ENCODE measurements around the gene GUK1.

The GUK1 gene

DNA sequence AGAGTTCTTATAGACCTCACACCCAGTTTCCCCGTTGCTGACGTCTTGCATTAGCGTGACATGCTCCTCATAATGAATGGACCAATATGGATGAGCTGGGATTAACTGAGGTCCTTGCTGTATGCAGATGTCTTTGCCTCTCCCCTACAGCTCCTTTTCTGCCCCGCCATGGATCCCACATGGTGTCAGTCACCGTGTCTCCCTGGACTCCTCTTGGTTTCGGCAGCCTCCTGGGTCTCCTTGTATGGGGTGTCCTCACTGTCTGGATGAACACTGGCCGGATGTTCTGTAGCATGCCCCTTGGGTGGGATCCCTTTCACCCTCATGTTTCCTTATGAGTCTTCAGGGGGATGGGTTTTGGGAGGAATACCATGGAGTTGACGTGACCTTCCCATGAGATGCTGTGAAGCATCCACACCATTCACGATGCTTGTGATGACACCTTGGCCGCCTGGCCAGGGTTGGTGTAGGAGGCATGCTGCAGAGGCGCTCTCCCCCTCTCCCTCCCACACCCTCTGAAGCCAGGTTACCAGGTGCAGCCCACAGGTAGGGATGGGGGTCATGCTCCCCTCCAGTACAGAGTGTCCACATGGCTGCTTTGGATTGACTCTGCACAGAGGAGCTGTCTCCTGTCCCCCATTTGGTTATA lies 14.1 kb downstream of the GUK1 start:
- in situ Hi-C loops (cut with HindIII; ENCODE audit: low sequenced_read_pairs) = no loop called here
- H3K4me3 ChIP-seq (ENCODE audit: low read depth, low read length) = no peak overlapping the region
- TF ChIP-seq, protein P1, sequence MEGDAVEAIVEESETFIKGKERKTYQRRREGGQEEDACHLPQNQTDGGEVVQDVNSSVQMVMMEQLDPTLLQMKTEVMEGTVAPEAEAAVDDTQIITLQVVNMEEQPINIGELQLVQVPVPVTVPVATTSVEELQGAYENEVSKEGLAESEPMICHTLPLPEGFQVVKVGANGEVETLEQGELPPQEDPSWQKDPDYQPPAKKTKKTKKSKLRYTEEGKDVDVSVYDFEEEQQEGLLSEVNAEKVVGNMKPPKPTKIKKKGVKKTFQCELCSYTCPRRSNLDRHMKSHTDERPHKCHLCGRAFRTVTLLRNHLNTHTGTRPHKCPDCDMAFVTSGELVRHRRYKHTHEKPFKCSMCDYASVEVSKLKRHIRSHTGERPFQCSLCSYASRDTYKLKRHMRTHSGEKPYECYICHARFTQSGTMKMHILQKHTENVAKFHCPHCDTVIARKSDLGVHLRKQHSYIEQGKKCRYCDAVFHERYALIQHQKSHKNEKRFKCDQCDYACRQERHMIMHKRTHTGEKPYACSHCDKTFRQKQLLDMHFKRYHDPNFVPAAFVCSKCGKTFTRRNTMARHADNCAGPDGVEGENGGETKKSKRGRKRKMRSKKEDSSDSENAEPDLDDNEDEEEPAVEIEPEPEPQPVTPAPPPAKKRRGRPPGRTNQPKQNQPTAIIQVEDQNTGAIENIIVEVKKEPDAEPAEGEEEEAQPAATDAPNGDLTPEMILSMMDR (IDR thresholded peaks at IDR 0.05; ENCODE audit: low read depth, low read length) = no peak
- no peak for DNase-seq (ENCODE audit: low read depth, low spot score)

DNA sequence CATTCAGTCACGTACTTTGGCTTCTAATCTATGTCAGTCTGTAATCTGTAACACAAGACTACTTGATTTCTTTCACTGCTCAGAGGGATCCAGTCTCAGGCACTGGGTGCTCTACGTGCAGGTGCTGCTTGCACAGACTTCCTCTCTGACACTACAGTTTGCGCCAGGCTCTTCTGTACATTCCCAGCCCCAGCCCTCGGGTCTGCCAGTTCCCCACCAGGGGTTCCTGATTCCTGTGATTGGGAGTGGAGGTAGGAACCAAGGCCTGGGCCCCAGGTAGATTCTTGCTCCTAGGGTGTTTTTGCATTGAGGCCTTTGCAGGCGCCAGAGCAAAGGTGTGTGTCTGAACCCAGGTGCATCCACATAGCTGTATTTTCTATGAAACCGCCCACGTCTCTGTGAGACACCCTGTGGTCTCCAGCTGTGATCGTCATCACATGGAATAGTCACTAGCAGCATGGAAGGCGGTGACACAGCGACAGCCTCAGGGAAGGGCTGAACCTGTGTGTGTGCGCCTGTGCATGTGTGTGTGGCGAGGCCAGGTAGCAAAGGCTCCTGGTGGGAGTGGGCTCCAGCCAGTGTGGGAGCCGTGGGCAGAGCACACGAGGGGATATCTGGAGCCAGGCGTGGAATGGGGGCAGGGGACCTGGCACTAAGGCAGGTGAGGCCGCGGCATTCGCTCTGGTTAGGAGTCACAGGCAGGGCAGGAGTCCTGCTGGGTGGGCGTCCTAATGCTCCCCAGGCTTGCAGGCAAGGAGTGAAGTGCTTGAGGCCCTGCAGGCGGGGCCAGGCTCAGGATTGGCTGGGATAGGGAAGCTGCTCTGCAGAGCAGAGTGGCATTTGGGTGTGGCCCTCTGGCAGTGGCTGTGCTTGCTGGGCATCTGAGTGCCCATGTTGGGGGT lies 14.8 kb downstream of the GUK1 start:
- no peak for DNase-seq (ENCODE audit: low read depth, low spot score)
- H3K4me3 ChIP-seq (ENCODE audit: low read depth, low read length) = no peak overlapping the region
- TF ChIP-seq, protein P1 (IDR thresholded peaks at IDR 0.05; ENCODE audit: low read depth, low read length) = no peak
- in situ Hi-C loops (cut with HindIII; ENCODE audit: low sequenced_read_pairs) = no loop called here

DNA sequence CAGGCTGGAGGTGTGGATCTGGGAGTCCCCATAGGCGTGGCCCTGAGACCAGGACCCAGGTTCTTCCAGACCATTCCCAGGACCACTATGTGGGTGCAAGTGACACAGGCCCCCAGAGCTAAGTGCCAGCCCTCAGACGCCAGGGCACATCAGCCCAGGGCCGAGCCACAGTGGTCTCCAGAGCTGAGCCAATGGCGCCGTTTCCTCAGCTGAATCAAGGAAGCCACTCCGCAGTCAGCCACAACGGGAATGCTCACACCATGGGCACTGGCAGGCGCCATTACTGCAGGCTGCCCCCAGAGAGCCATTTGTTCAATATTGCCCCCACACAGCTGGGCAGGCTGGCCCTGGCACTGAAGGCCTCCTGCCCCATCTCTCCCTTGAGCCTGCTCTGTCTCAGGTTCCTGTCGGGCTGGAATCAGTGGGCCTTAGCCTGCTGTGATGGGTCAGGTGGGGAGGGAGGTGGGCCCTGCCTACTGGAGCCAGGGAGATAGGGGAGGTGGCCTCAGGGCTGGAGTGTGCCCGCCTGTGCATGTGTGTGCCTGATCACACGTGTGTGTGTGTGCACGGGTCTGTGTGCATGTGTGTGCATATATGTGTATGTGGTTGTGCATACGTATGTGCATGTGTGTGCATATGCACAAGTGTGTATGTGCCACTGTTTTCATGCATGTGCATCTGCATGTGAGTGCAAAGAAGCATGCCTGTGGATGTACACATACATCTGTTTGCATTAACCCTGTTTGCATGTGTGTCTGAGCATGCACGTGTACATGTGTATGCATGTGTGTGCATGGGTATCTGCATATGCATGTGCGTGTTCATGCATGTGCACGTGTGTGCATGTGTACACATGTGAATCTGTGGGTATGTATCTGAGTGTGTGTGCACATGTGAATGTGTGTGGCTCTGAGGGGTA lies 15.8 kb downstream of the GUK1 start:
- no peak overlapping the region for H3K4me3 ChIP-seq (ENCODE audit: low read depth, low read length)
- TF ChIP-seq, protein P1 (IDR thresholded peaks at IDR 0.05; ENCODE audit: low read depth, low read length) = no peak
- DNase-seq (ENCODE audit: low read depth, low spot score) = no peak
- in situ Hi-C loops (cut with HindIII; ENCODE audit: low sequenced_read_pairs) = no loop called here

DNA sequence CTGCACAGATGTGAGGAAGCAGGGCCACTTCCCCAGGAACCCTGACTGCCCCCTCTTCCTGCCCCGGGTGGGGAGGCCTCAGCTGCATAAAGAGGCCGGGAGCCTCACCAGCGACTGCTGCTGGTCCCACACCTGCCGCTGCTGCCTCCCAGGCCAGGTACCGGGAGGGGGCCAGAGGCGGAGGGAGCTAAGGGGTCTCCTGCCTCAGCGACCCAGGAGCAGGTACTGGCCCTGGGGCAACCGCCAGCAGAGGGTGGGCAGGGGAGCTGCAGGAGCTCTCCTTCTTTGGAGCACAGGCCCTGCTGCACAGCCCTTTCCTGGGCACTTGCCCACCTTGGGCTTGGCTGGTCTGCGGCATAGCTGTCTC lies 16.4 kb downstream of the GUK1 start:
- no peak overlapping the region for H3K4me3 ChIP-seq (ENCODE audit: low read depth, low read length)
- TF ChIP-seq, protein P1 (IDR thresholded peaks at IDR 0.05; ENCODE audit: low read depth, low read length) = no peak
- in situ Hi-C loops (cut with HindIII; ENCODE audit: low sequenced_read_pairs) = no loop called here
- no peak for DNase-seq (ENCODE audit: low read depth, low spot score)

DNA sequence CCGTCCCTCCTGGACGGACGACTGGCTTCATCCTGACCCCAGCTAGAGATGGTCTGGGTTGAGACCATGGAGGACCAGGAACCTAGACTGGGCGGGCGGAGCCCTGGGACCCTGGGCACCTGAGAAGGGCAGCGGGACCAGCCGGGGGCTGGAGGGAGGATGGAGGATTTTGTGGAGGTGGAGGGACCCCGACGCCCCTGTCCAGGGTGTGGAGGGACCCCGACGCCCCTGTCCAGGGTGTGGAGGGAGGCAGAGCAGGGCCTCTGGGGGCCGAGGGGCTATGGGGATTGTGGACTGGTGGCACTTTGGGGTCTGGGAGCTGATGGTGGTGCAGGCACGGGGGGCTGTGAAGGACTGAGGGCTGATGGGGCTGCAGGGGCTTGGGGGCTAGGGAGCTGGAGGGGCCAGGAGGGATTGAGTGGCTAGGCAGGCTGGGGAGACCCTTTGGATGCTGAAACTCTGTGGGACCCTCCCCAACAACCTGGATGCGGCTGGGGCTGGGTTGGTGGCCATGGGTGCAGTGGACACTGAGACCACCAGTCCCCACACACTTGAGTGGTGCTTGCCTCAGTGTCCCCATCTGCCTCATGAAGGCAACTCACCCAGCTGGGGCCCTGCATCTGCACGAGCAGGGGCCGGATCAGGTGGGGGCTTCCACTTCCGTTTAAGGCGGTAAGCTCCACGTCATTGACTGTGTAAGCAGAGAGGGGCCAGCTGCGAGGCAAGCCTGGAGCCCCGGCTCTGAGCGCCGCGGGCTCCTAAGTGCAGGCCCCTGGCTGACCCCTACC lies 17.1 kb downstream of the GUK1 start:
- H3K4me3 ChIP-seq (ENCODE audit: low read depth, low read length) = no peak overlapping the region
- in situ Hi-C loops (cut with HindIII; ENCODE audit: low sequenced_read_pairs) = no loop called here
- DNase-seq (ENCODE audit: low read depth, low spot score) = no peak
- TF ChIP-seq, protein P1 (IDR thresholded peaks at IDR 0.05; ENCODE audit: low read depth, low read length) = no peak
